GM12874 (cell line): ENCODE data around the gene AKNA.

ENCODE experiments used
- TF ChIP-seq, protein P1 (sequence below): IDR thresholded peaks from 2 replicates; pipeline ENCODE4 v1.5.1; 2011; ENCODE audit warnings: low read depth, mild to moderate bottlenecking, control low read depth, low read length, moderate library complexity; ENCODE audit not compliant: insufficient read depth

The AKNA gene

DNA sequence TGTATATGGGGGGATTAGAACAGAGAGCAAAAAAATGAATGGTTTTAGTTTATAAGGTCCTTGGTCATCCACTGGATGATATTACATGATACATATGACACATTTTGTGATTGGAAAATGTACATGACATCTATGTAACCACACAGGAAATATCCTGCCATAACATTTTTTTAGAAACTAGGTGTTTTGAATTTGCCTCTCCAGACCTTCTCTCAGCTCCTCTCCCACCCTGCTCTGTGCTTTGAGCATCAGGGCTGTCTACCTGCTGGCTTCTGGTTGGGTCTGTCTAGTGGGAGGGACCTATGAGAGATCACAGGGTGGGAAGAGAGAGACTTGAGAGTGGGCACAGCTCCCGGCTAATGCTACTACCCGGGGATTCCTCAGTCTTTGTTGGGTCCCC lies 24.4 kb downstream of the AKNA start:
- TF ChIP-seq, protein P1, sequence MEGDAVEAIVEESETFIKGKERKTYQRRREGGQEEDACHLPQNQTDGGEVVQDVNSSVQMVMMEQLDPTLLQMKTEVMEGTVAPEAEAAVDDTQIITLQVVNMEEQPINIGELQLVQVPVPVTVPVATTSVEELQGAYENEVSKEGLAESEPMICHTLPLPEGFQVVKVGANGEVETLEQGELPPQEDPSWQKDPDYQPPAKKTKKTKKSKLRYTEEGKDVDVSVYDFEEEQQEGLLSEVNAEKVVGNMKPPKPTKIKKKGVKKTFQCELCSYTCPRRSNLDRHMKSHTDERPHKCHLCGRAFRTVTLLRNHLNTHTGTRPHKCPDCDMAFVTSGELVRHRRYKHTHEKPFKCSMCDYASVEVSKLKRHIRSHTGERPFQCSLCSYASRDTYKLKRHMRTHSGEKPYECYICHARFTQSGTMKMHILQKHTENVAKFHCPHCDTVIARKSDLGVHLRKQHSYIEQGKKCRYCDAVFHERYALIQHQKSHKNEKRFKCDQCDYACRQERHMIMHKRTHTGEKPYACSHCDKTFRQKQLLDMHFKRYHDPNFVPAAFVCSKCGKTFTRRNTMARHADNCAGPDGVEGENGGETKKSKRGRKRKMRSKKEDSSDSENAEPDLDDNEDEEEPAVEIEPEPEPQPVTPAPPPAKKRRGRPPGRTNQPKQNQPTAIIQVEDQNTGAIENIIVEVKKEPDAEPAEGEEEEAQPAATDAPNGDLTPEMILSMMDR, result no peak

- TF ChIP-seq, protein P1, result no peak
Observed at GRCh38 chr9:114362394-114362793, 25.4 kb downstream of the AKNA start.

GRCh38 chr9:114361542-114361941 lies 26.2 kb downstream of the AKNA start:
- TF ChIP-seq, protein P1, result no peak

DNA sequence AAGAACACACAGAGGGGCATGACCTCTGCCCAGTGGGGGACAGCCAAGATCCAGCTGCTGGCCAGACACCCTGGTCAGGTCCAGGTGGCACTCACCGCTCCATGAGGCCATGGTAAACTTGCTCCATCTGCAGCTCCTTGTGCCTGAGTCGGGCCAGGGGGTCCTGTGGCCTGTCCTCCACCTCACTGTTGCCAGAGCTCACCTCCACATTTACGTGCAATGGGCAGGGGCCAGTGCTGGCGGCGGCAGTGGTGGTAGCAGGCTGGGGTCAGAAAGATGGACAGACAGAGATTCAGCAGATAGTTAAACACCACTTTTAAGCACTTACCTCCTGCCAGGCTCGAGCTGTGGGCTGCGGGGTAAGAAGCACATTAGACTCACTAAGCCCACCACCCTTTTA lies 28.0 kb downstream of the AKNA start:
- TF ChIP-seq, protein P1, result no peak

GRCh38 chr9:114357911-114358328 lies 29.9 kb downstream of the AKNA start:
- TF ChIP-seq, protein P1, result no peak

GRCh38 chr9:114357360-114357759 lies 30.4 kb downstream of the AKNA start:
- TF ChIP-seq, protein P1, result no peak

GRCh38 chr9:114356792-114357191 lies 31.0 kb downstream of the AKNA start:
- TF ChIP-seq, protein P1, result no peak

- TF ChIP-seq, protein P1, result no peak
Observed at GRCh38 chr9:114355821-114356220, 32.0 kb downstream of the AKNA start.
